ENCODE measurements around the gene RNF14.
A peak's percentile ranks its signal among the peaks of the same experiment; 100 is the strongest.

RNF14 gene

GRCh38 chr5:141948812-141949211 lies 20.1 kb upstream of the RNF14 start:
- DNase-seq (ENCODE audit: low read depth), result no peak

- DNase-seq (ENCODE audit: low read depth), result no peak
Measured at GRCh38 chr5:141949511-141949910, 19.4 kb upstream of the RNF14 start.

- DNase-seq (ENCODE audit: low read depth), result no peak
Measured at GRCh38 chr5:141950207-141951005, 18.5 kb upstream of the RNF14 start.

- DNase-seq (ENCODE audit: low read depth), result no peak
Measured at GRCh38 chr5:141951332-141951781, 17.5 kb upstream of the RNF14 start.

- DNase-seq (ENCODE audit: low read depth), result no peak
Measured at GRCh38 chr5:141952020-141952419, 16.9 kb upstream of the RNF14 start.

GRCh38 chr5:141954194-141954593 lies 14.7 kb upstream of the RNF14 start:
- DNase-seq (ENCODE audit: low read depth), result no peak

GRCh38 chr5:141957367-141957996 lies 11.4 kb upstream of the RNF14 start:
- DNase-seq (ENCODE audit: low read depth), result no peak

GRCh38 chr5:141958113-141958512 lies 10.8 kb upstream of the RNF14 start, which contains the start of gene PCDH12:
Gene PCDH12, minus strand, starts transcription at chr5:141958202. Its CDS starts 351 bp downstream, at chr5:141957851.
- DNase-seq (ENCODE audit: low read depth), result no peak

- no peak for DNase-seq (ENCODE audit: low read depth)
Measured at GRCh38 chr5:141958546-141959172, 10.2 kb upstream of the RNF14 start.

GRCh38 chr5:141960018-141960417 lies 8.9 kb upstream of the RNF14 start:
- no peak for DNase-seq (ENCODE audit: low read depth)

- DNase-seq (ENCODE audit: low read depth), result peak; percentile 30
Measured at GRCh38 chr5:141960449-141961323, 8.2 kb upstream of the RNF14 start.

- no peak for DNase-seq (ENCODE audit: low read depth)
Measured at GRCh38 chr5:141961466-141961865, 7.4 kb upstream of the RNF14 start.

GRCh38 chr5:141963701-141964100 lies 5.2 kb upstream of the RNF14 start:
- no peak for DNase-seq (ENCODE audit: low read depth)

- DNase-seq (ENCODE audit: low read depth), result no peak
Measured at GRCh38 chr5:141965071-141965470, 3.8 kb upstream of the RNF14 start.

- no peak for DNase-seq (ENCODE audit: low read depth)
Measured at GRCh38 chr5:141966275-141966962, 2.5 kb upstream of the RNF14 start.

GRCh38 chr5:141966963-141967333 lies 2.0 kb upstream of the RNF14 start:
- no peak for DNase-seq (ENCODE audit: low read depth)

GRCh38 chr5:141969783-141970771 lies 1.2 kb downstream of the RNF14 start:
- DNase-seq (ENCODE audit: low read depth), result no peak

GRCh38 chr5:141973871-141974595 lies 5.1 kb downstream of the RNF14 start:
- no peak for DNase-seq (ENCODE audit: low read depth)

- no peak for DNase-seq (ENCODE audit: low read depth)
Measured at GRCh38 chr5:141976176-141976575, 7.3 kb downstream of the RNF14 start.
